ENCODE results near the gene CCDC92. TPM values are rescaled to one million over a fixed set of nuclear protein-coding genes. Genes with fewer than 3 reads are reported as not detected.

The CCDC92 gene
- total RNA-seq, 4 donors from 2014 or later, result 7.4 to 67.3 (median 32.8) TPM

DNA sequence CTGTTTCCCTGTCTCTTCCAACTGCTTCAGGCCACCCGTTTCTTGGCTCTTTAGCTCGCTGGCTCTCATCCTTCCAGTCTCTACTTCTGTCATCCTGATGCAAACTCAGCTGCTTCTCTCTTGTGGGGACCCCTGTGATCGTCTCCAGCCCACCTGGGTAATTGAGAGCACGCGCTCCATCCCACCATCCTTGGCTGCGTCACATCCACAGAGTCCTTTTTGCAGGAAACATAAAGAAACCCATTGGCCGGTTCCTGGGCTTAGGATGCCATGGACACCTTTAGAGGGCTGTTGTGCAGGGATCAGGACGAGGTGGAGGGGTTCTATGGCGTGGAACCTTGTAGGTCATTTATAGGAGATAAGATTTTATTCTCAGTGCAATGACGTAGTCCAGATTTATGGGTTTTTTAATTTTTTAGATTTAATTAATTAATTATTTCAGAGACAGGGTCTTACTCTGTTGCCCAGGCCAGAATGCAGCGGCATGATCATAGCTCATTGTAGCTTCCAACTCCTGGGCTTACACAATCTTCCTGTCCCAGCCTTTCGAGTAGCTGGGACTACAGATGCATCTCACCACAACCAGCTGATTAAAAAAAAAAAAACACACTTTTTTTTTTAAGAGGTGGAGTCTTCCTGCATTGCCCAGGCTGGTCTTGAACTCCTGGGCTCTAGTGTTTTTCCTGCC is 82.6 kb downstream of the CCDC92 start:
- H3K27me3 ChIP-seq, result no peaks in the 10 kb centered on the region
- TF ChIP-seq, protein P1, sequence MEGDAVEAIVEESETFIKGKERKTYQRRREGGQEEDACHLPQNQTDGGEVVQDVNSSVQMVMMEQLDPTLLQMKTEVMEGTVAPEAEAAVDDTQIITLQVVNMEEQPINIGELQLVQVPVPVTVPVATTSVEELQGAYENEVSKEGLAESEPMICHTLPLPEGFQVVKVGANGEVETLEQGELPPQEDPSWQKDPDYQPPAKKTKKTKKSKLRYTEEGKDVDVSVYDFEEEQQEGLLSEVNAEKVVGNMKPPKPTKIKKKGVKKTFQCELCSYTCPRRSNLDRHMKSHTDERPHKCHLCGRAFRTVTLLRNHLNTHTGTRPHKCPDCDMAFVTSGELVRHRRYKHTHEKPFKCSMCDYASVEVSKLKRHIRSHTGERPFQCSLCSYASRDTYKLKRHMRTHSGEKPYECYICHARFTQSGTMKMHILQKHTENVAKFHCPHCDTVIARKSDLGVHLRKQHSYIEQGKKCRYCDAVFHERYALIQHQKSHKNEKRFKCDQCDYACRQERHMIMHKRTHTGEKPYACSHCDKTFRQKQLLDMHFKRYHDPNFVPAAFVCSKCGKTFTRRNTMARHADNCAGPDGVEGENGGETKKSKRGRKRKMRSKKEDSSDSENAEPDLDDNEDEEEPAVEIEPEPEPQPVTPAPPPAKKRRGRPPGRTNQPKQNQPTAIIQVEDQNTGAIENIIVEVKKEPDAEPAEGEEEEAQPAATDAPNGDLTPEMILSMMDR (IDR thresholded peaks at IDR 0.05), result no peak
- no peak for TF ChIP-seq POLR2A (IDR thresholded peaks at IDR 0.05)
- no peak for DNase-seq

GRCh38 chr12:123888989-123889388 is 83.6 kb downstream of the CCDC92 start:
- TF ChIP-seq POLR2A (IDR thresholded peaks at IDR 0.05), result no peak
- TF ChIP-seq, protein P1 (IDR thresholded peaks at IDR 0.05), result no peak
- DNase-seq, result no peak
- Histone ChIP-seq H3K36me3 (no peaks in the 10 kb centered on the region), H3K4me1 (no peaks in the 10 kb centered on the region), H3K27me3 (no peaks in the 10 kb centered on the region), H3K4me3 (no peak overlapping the region), H3K9me3 (no peaks in the 10 kb centered on the region), H3K27ac (no peak overlapping the region)
- intact Hi-C loops (cut with DNase I; ENCODE audit: low total_unique reads), result no loop called here

More for the DNA sequence above, 82.6 kb downstream of the CCDC92 start:
- Histone ChIP-seq H3K9me3 (no peaks in the 10 kb centered on the region), H3K27ac (no peak overlapping the region), H3K4me3 (no peak overlapping the region), H3K4me1 (no peaks in the 10 kb centered on the region), H3K36me3 (no peaks in the 10 kb centered on the region)
- intact Hi-C loops (cut with DNase I; ENCODE audit: low total_unique reads), result no loop called here

DNA sequence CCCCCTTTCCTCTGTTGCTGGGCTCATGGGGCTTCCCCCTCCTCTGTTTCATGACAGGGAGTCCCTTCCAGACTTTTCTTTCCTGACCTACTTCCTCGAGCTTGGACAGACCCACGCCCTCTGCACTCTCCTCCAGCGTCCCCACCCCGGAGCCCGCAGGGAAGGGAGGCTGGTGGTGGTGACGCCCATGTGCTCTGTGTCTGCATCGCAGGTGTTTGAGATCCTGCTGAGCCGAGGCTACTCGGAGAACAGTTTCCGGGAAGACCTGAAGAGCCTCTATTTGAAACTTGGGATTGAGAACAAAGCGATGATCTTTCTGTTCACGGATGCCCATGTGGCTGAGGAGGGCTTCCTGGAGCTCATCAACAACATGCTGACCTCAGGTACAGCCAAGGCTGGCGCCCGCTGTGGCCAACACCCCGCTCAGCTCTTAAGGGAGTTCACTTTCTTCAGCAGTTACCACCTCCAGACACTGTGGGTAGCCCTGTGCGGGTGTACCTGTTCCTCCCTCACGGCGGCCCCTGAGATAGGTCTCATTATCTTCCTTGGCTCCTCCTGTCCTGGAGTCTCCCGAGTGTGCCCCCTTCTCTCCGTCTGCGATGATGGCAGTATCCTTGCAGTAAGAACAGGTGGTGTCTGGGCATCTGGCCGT is 85.6 kb downstream of the CCDC92 start:
- TF ChIP-seq, protein P1 (IDR thresholded peaks at IDR 0.05), result no peak
- TF ChIP-seq POLR2A (IDR thresholded peaks at IDR 0.05), result no peak
- H3K9me3 ChIP-seq, result no peaks in the 10 kb centered on the region
- H3K4me1 ChIP-seq, result no peaks in the 10 kb centered on the region
- intact Hi-C loops (cut with DNase I; ENCODE audit: low total_unique reads), result no loop called here
- no peak for DNase-seq
- no peak overlapping the region for H3K4me3 ChIP-seq
- no peaks in the 10 kb centered on the region for H3K27me3 ChIP-seq
- no peak overlapping the region for H3K27ac ChIP-seq
- H3K36me3 ChIP-seq, result no peaks in the 10 kb centered on the region

DNA sequence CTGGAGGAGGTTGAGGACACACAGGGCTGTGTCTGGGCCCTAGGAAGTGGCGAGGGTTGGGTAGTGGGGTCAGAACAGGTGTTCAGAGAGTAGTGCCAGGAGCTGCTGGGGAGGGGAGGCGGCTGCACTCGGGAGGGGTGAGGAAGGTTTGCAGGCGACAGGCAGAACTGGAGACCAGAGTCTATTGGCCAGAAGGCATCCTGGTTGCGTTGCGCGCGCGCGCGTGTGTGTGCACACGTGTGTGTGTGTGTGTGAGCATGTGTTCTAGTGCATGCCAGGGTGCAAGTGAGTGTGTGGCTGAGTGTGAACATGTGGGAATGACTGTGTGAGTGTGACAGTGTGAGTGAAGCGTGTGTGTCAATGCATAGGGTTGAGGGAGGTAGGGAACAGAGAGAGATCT is 86.4 kb downstream of the CCDC92 start:
- H3K36me3 ChIP-seq, result no peaks in the 10 kb centered on the region
- no peak for DNase-seq
- no peaks in the 10 kb centered on the region for H3K9me3 ChIP-seq
- no peaks in the 10 kb centered on the region for H3K27me3 ChIP-seq
- no peaks in the 10 kb centered on the region for H3K4me1 ChIP-seq
- intact Hi-C loops (cut with DNase I; ENCODE audit: low total_unique reads), result no loop called here
- H3K4me3 ChIP-seq, result no peak overlapping the region
- TF ChIP-seq, protein P1 (IDR thresholded peaks at IDR 0.05), result no peak
- TF ChIP-seq POLR2A (IDR thresholded peaks at IDR 0.05), result no peak
- no peak overlapping the region for H3K27ac ChIP-seq

Small RNA genes within 50 kb of the gene (small RNA-seq; reads per million reads assigned to genes)
- not detected for gene AC068790.4
- gene AC068790.6, result not detected

Other genes starting within 250 kb of the CCDC92 start
- 1 to 10 TPM in 2 of 4 donors, under 1 TPM in 2; under 0.01 to 3.9 (median 1.1) TPM for gene DNAH10, start 210.5 kb downstream of the CCDC92 start, total RNA-seq
- gene ZNF664, start 384 bp upstream of the CCDC92 start, total RNA-seq, result 10 to 100 TPM; 23.1 to 97.1 (median 52.1) TPM

All from uterus (tissue), 4 donors.